C4-2B (cell line): ENCODE data around the gene RNPEPL1.

ENCODE experiments used
- H3K27ac ChIP-seq: fragments of 450-650 bp; 2 replicates; pipeline ENCODE4 v1.5.1; 2017
- ZFX ChIP-seq: fragments of 450-650 bp; IDR thresholded peaks from 2 replicates; pipeline ENCODE4 v1.6.1; 2017
- TF ChIP-seq, protein P1 (sequence below): fragments of 450-650 bp; conservative IDR thresholded peaks from 2 replicates; pipeline ENCODE4 v1.5.1; 2017; ENCODE audit warnings: mild to moderate bottlenecking

Gene RNPEPL1

DNA sequence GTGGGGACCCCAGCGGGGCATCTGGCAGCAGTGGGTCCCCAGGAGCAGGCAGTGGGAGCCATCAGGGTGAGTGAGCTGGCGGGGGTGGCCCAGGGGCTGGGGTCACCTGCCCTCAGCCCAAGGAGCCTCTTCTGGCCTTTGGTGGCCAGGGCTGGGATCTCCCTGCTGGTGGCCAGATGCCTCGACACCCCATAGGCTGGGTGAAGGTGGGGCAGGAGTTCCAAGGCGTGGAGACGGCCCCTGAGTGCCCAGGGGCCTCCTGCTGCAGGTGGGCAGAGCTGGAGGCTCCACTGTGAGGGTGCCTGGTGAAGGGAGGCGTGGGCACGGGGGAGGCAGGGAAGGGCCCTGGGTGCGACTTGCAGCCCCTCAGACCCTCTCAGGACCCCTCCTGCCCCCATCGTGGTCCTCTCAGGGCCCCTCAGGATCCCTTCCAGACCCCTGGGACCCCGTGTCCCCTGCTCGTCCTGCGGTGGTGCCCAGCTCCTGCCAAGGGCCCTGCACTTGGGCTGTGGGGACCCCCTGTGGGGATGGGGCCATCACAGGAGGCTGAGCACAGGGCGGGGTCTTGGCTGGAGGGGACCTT lies 52.0 kb downstream of the RNPEPL1 start:
- no peak overlapping the region for H3K27ac ChIP-seq
- TF ChIP-seq, protein P1, sequence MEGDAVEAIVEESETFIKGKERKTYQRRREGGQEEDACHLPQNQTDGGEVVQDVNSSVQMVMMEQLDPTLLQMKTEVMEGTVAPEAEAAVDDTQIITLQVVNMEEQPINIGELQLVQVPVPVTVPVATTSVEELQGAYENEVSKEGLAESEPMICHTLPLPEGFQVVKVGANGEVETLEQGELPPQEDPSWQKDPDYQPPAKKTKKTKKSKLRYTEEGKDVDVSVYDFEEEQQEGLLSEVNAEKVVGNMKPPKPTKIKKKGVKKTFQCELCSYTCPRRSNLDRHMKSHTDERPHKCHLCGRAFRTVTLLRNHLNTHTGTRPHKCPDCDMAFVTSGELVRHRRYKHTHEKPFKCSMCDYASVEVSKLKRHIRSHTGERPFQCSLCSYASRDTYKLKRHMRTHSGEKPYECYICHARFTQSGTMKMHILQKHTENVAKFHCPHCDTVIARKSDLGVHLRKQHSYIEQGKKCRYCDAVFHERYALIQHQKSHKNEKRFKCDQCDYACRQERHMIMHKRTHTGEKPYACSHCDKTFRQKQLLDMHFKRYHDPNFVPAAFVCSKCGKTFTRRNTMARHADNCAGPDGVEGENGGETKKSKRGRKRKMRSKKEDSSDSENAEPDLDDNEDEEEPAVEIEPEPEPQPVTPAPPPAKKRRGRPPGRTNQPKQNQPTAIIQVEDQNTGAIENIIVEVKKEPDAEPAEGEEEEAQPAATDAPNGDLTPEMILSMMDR, result no peak
- TF ChIP-seq ZFX, result no peak

DNA sequence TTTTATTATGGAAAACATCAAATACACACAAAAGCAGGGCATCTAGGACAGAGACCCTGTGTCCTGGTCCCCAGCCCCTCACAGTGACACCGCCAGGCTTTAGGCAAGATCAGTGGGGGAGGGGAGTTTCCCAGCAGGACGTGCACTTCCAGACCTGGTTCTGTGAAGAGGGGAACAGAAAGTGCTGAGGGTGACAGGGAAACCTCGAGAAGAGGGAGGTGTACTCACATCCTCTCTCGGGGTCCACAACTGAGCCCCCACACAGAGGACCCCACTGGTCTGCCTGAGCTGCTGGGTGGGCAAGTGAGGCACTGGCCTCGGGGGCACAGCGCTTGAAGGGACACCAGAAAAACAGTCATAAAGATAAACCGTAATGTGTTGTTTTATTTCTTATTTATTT lies 52.6 kb downstream of the RNPEPL1 start:
- no peak overlapping the region for H3K27ac ChIP-seq
- no peak for TF ChIP-seq ZFX
- TF ChIP-seq, protein P1, result no peak

DNA sequence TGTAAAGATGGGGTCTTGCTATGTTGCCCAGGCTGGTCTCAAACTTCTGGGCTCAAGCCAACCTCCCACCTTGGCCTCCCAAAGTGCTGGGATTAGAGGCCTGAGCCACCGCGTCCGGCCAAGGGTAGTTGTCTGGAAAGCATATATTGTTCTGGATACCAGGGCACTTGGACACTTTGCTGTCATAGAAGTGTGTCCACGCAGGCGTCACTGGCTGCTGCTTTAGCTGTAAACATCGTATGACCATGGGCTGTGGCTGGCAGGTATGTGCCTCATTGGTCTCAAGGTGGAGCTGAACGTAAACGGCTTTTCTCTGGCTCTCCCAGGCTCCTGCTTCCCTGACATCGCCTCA lies 53.8 kb downstream of the RNPEPL1 start:
- H3K27ac ChIP-seq, result no peak overlapping the region
- TF ChIP-seq ZFX, result no peak

DNA sequence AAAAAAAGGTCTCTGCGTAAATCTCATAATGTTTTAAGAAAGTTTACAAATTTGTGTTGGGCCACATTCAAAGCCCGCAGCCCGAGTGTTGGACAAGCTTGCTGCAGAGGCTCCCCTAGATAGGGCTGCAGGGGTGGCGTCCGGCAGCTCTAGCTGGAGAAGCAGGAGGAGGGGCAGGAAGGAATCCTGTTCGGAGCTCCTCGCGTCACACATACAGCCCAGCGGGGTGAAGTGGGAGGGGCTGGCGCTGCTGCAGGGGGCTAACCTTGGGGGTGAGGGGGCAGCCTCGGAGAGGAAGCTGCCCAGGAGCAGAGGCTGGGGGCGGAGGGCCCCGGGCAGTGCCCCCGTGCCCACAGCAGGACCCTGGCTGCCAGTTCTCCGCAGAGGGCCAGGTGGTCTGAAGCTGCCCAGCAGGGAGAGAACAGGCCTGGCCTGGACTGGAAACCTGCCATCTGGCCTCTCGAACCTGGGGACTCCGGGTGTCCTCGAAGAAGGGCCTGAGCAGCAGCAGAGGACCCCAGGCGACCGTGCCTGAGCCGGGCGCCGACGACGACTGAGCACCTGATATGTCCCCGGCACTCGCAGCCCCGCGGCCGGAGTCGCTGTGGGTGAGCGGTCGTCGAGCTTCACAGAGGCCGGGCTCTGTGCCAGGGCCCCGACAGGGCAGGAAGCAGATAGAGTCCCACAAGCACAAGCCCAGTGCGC lies 54.4 kb downstream of the RNPEPL1 start:
- H3K27ac ChIP-seq, result no peak overlapping the region
- TF ChIP-seq, protein P1, result no peak
- TF ChIP-seq ZFX, result no peak

DNA sequence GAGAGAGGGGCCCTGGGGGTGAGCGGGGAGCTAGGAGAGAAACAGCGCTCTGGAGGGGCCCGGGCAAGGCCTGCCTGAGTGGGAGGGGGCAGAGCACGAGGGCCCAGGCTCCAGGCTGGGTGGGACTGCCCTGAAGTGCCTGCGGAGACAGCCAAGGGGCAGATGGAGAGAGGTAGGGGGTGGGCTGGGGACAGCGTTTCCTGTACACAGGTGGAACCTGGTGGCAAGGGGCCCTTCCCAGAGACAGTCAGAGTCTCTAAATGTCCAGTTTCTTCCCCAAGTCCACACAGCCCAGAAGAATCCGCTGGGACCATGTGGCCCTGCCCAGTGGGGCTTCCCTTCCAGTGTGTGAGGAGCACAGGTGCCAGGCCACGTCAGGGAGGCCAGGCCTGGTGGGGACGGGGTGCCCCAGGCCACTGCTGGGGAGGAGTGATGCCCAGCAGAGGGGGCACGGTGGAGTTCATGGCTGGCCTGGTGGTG lies 55.3 kb downstream of the RNPEPL1 start:
- no peak overlapping the region for H3K27ac ChIP-seq
- no peak for TF ChIP-seq ZFX
- TF ChIP-seq, protein P1, result no peak

DNA sequence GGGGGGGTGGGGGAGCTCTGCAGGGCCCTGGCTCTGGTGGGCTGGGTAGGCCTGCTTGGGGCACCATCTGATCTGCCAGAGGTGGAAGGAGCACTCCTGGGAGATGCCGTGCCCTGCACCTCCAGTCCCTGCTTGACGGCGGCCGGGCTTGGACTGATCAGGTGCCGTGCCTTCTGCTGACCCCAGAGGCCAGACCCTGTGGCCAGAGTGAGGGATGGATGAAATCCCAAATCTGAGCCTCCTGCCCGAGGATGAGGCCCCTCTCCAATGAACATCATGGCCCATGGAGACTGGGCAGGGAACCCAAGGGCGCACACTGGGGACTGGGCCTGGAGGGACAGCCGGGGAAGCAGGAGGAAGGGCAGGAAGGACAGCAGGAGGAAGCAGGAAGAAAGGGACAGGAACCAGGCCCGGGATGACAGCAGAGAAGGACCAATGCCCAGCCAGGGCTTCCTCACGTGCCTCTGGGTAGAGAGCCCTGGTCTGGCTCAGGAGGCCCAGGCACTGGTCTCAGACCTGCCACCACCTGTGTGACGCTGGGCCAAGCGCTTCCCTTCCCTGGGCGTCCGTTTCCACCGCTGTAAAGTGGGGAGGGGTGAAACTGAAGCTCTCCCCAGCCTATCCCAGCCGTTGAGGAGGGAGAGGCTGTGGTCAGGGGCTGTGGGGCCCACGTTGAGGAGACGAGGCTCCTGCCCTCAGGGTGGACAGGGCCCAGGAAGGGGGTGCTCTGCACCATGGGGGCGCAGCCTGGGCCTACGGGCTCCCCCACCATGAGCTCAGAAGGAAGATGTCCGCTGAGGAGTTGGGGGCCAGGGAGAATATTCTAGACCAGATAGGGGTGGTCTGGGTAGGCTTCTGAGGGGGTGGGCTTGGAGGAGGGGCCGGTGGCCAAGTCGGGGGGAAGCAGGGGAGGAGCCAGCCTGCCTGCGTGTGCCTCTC lies 56.0 kb downstream of the RNPEPL1 start:
- no peak overlapping the region for H3K27ac ChIP-seq
- TF ChIP-seq ZFX, result no peak
- TF ChIP-seq, protein P1, result no peak

DNA sequence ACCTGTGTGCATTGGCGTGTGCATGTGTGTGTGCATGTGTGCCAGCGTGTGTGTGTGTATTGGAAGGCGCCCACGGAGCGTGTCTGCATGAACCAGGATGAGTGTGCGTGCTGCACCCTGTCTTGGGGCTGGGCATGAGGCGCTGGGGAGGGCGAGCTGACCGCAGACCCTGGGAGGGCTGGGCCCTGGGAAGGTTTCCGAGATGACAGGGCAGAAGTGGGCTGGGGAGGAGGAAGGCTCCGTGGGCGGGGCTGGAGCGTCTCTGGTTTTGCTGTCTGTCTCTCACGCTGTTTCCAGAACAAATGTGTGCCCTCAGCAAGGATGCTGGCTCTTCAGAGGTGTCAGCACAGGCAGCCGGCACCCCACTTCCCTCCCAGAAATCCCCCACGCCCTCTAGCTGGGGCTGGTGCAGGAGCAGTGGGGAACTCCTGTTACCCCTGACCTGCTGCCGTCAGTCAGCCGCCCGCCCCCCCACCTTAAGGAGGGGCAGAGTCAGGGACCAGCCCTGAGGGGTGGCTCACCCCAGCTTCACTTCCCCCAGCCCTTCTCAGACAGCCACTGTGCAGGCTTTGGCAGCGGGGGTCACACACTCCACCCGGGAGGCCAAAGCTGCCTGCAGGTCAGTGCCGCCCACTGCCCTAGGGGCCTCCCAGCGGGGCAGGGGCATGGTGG lies 56.8 kb downstream of the RNPEPL1 start, which contains the start of gene GPR35:
Gene GPR35, plus strand, starts transcription at position 531 of the 672 bp plus-strand sequence. CDS start 4,473 bp downstream, outside the sequence.
- TF ChIP-seq, protein P1, result no peak
- no peak for TF ChIP-seq ZFX
- no peak within 1 kb of the TSS for H3K27ac ChIP-seq
